HepG2 (cell line): ENCODE results near the gene GTF2H2. TPM values are rescaled to one million over a fixed set of nuclear protein-coding genes. Genes with fewer than 3 reads are reported as not detected.
A peak's percentile ranks its signal among the peaks of the same experiment; 100 is the strongest.
"Not testable (repeated sequence)": the region's sequence is repeated elsewhere in the genome, so short reads cannot be mapped to it uniquely, and the experiment has no call there.

Source experiments
- ATAC-seq: fragments of 200-7000 bp; cut with Tn5 transposase; 3 replicates; pipeline ENCODE4 v1.9.1; 2020; ENCODE audit warnings: mild to moderate bottlenecking, moderate library complexity
- BruUV-seq: library from RNA; stranded (reverse); fragments of 400-500 nt; replicated peaks from 2 replicates; lab custom pipeline; 2021; lab: Mats Ljungman, UMichigan
- CTCF ChIA-PET: fragments of 300-600 bp; formaldehyde crosslinking; extraction: SDS; loops from one replicate; lab custom pipeline; 2021; ENCODE audit warnings: low total read pairs, inconsistent platforms, low intra/inter-chr PET ratio; lab: Yijun Ruan, JAX
- POLR2A ChIA-PET: fragments of 350-600 bp; sonication (Branson Sonifier 250); formaldehyde crosslinking; loops from one replicate; lab custom pipeline; 2020; ENCODE audit warnings: antibody characterized with exemption, inconsistent platforms; lab: Yijun Ruan, JAX
- DNase-seq: peaks from one replicate; pipeline ENCODE4 v3.0.0-alpha.2; 2015; ENCODE audit warnings: low spot score
- FAIRE-seq: peaks from 3 replicates; lab custom pipeline; 2011; peaks lifted over from hg19 to GRCh38; lab: Jason Lieb, UNC
- H2AFZ ChIP-seq: one replicate; pipeline ENCODE4 v1.6.1; 2011; ENCODE audit warnings: low read length, inconsistent platforms
- H3K27ac ChIP-seq: fragments of 300-600 bp; 3 replicates; pipeline ENCODE4 v1.8.0; 2011; ENCODE audit warnings: mixed run types, mild to moderate bottlenecking, mixed read lengths, low read length, inconsistent platforms; ENCODE audit not compliant: insufficient read depth; ENCODE audit errors: extremely low read length
- H3K27me3 ChIP-seq, 2 experiments: fragments of 200-600 bp in 1 of 2; 2 replicates in 1 of 2; 3 replicates in 1 of 2; pipeline versions ENCODE4 v1.6.0 to v1.8.0; 2011; ENCODE audit warnings: low read length in 2 of 2, mild to moderate bottlenecking in 2 of 2, moderate library complexity in 2 of 2, inconsistent platforms in 1 of 2; ENCODE audit not compliant: insufficient read depth in 2 of 2, control insufficient read depth in 1 of 2
- H3K36me3 ChIP-seq, 2 experiments: fragments of 200-600 bp in 1 of 2; replicated peaks in 1 of 2; 2 replicates in 1 of 2; 3 replicates in 1 of 2; pipeline versions ENCODE4 v1.5.1 to v1.8.0; 2011; ENCODE audit warnings: low read length in 2 of 2, inconsistent platforms in 1 of 2; ENCODE audit not compliant: insufficient read depth in 2 of 2, control insufficient read depth in 1 of 2
- H3K4me1 ChIP-seq: 2 replicates; pipeline ENCODE4 v1.5.1; 2012; ENCODE audit warnings: low read length, inconsistent platforms; ENCODE audit not compliant: insufficient read depth
- H3K4me2 ChIP-seq: 2 replicates; pipeline ENCODE4 v1.6.0; 2011; ENCODE audit warnings: low read depth, low read length, inconsistent platforms
- H3K4me3 ChIP-seq, 3 experiments: fragments of 200-600 bp in 1 of 3; sonication (generic), shearing (Covaris generic) in 1 of 3; replicated peaks in 1 of 3; 2 replicates each; pipeline ENCODE4 v1.5.1; 2011 to 2016; ENCODE audit warnings: low read length in 3 of 3, inconsistent platforms in 2 of 3, low read depth in 2 of 3, mild to moderate bottlenecking in 2 of 3, control low read depth in 1 of 3, mixed read lengths in 1 of 3; ENCODE audit not compliant: insufficient read depth in 1 of 3
- H3K79me2 ChIP-seq: one replicate; pipeline ENCODE4 v1.6.1; 2011; ENCODE audit warnings: low read length, inconsistent platforms; ENCODE audit not compliant: insufficient read depth
- H3K9ac ChIP-seq: 2 replicates; pipeline ENCODE4 v1.6.0; 2011; ENCODE audit warnings: mild to moderate bottlenecking, low read depth, low read length, inconsistent platforms; ENCODE audit not compliant: insufficient read depth
- H3K9me3 ChIP-seq: 2 replicates; pipeline ENCODE4 v1.5.1; 2012; ENCODE audit warnings: mild to moderate bottlenecking, low read length
- H4K20me1 ChIP-seq: 2 replicates; pipeline ENCODE4 v1.6.0; 2011; ENCODE audit warnings: inconsistent platforms, mild to moderate bottlenecking, low read length, moderate library complexity; ENCODE audit not compliant: insufficient read depth
- HNF4A ChIP-seq: sonication (generic); formaldehyde crosslinking; IDR thresholded peaks from 2 replicates; pipeline ENCODE4 v1.4.0; 2020; ENCODE audit warnings: missing genetic modification reagents
- WGBS: methylation state at CpG from one replicate; pipeline ENCODE4 v1.1.6; 2017; ENCODE audit warnings: low lambda C conversion rate; 5-methylcytosine and 5-hydroxymethylcytosine counted together
- in situ Hi-C: cut with HindIII; loops from 2 replicates; pipeline ENCODE4 v1.10.0; 2017; ENCODE audit warnings: low pct_unique_long_range_greater_than_20kb; ENCODE audit not compliant: extremely low pct_ligation_motif_present
- intact Hi-C: fragments of 100-400 bp; cut with micrococcal nuclease; formaldehyde crosslinking; loops from one replicate; pipeline ENCODE4 v1.10.0; 2022; ENCODE audit not compliant: unreplicated experiment
- polyA plus RNA-seq, 8 experiments: library from polyadenylated mRNA; depleted of rRNA in 3 of 8; stranded (reverse) in 7 of 8; unstranded in 1 of 8; fragments of >200 nt; fragmentation: Illumina TruSeq in 4 of 8; extraction: Trizol in 4 of 8; gene quantifications; 2 replicates each; pipeline versions ENCODE4 v1.2.1 to v1.2.3, GENCODE V29; 2011 to 2016; ENCODE audit warnings: low read depth in 4 of 8, missing spikeins in 1 of 8, mixed read lengths in 1 of 8; ENCODE audit not compliant: insufficient read depth in 1 of 8
- total RNA-seq, 5 experiments: library from RNA; depleted of rRNA; stranded (reverse); fragments of >200 nt; fragmentation: Illumina TruSeq; extraction: Trizol; gene quantifications; 2 replicates each; pipeline ENCODE4 v1.2.3, GENCODE V29; 2016; ENCODE audit warnings: low read depth in 1 of 5

The GTF2H2 gene
- total and polyA plus RNA-seq, 2 of the 13 experiments (the other 11 are each of a cell fraction or from before 2014, with no cell fraction given) = 14.5 to 38.1 TPM

DNA sequence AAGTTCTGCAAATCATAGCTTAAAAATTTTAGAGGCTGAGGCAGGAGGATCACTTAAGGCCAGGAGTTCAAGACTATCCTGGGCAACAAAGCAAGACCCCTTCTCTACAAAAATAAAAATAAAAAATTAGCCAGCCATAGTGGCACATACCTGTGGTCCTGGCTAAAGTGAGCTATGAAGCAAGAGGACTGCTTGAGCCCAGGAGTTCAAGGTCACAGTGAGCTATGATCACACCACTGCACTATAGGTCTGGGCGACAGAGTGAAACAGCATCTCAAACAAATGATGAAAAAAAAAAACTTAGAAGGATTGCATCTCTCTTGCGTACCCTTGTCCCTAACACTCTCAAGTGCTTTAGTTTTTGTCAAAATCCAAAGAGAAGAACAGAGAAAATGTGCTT is 21.3 kb upstream of the GTF2H2 start:
- H3K9ac ChIP-seq, H2AFZ ChIP-seq, H3K4me3 ChIP-seq, H4K20me1 ChIP-seq, H3K27me3 ChIP-seq, CTCF ChIA-PET, intact Hi-C loops, H3K4me2 ChIP-seq, H3K79me2 ChIP-seq, BruUV-seq, in situ Hi-C loops, DNase-seq, POLR2A ChIA-PET, H3K9me3 ChIP-seq, H3K36me3 ChIP-seq, H3K4me1 ChIP-seq, H3K27ac ChIP-seq: not testable (repeated sequence)
- peak; percentile 19; the same call in 1 of the 2 replicates for TF ChIP-seq HNF4A (CRISPR knock-in tag)
- 0% methylated on average over 1 of the region's 2 CpGs for WGBS
- ATAC-seq (peak; percentile 83), FAIRE-seq (peak; percentile 89)

DNA sequence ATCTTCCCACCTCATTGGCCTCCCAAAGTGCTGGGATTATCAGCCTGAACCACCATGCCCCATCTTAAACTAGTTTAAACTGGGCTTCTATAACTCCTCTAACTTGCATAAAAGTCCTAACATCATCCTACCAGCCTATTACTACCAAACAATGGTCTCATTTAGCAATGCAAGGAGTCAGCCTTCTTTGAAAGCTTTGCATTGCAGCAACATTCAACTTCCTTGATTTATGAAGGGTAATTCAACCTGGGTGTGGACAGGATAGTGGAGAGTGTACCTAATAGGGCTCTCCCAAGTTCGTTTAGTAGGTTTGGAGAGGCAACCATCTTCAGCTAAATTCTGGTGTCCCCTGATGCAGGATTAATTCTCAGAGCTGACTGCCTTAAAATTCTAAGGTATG is 18.7 kb upstream of the GTF2H2 start:
- in situ Hi-C loops, BruUV-seq, FAIRE-seq, H3K4me3 ChIP-seq, H3K36me3 ChIP-seq, H3K9ac ChIP-seq, H3K79me2 ChIP-seq, H3K4me2 ChIP-seq, H4K20me1 ChIP-seq, DNase-seq, H3K9me3 ChIP-seq, CTCF ChIA-PET, H3K27ac ChIP-seq, ATAC-seq, H3K4me1 ChIP-seq, H2AFZ ChIP-seq, intact Hi-C loops, POLR2A ChIA-PET, H3K27me3 ChIP-seq: not testable (repeated sequence)
- no CpG with 5 or more reads among the region's 1 CpG for WGBS

DNA sequence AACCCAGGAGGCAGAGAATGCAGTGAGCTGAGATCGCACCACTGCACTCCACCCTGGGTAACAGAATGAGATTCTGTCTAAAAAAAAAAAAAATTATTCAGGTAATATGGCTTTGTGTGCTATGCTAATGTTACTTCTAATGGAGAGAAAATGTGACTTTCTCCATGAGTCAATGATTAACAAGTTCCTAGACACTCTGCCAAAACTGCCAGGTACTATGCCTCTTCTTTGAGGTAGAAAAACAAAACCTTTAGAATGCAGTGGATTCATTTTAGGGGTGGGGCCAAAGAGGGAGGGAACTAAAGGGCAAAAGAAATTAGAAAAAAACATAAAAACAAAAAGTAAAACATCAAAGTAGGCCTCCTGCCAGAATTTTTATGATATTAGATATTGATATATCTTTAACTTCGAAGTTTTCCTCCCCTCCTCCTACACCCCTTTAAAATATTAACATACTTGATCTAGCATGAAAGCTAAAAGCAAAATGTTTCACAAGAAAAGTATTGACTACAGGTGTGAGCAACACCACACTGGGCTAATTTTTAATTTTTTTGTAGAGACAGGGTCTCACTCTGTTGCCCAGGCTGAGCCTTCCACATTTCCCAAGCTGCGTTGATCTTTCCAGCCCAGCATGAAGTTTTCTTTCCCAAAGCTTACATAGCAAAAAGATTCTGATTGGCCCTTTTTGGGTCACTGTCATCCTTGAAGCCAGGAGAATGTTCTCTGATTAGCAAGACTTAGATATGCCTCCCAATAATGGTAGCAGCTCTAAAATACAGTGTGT is 17.0 kb upstream of the GTF2H2 start:
- peak; percentile 57 for ATAC-seq
- DNase-seq, H3K4me3 ChIP-seq, H4K20me1 ChIP-seq, H2AFZ ChIP-seq, intact Hi-C loops, BruUV-seq, in situ Hi-C loops, CTCF ChIA-PET, H3K79me2 ChIP-seq, H3K36me3 ChIP-seq, H3K27ac ChIP-seq, H3K9me3 ChIP-seq, H3K27me3 ChIP-seq, POLR2A ChIA-PET, H3K4me2 ChIP-seq, H3K4me1 ChIP-seq, H3K9ac ChIP-seq: not testable (repeated sequence)
- peak; percentile 15 for FAIRE-seq
- no CpG with 5 or more reads among the region's 3 CpGs for WGBS

DNA sequence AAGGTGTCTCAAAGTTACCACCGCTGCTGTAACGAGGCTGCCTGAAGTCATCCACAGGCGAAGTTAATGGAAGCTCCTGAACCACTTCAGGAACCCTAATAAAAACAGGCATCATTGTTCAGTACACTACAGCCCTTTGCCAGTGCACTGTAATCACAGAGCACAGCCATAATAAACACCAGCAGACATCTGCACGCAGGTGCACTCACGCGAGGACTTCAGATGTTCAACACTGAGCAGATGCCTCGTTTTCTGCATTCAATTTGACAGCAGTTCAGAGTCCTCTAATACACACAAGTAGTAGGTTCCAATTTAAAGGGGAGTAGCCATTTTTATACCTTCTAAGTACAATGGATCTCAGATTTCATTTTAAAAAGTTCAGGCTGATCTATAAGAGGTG is 15.4 kb upstream of the GTF2H2 start:
- H3K9me3 ChIP-seq, H3K79me2 ChIP-seq, H3K4me1 ChIP-seq, BruUV-seq, POLR2A ChIA-PET, H2AFZ ChIP-seq, H3K36me3 ChIP-seq, H3K4me3 ChIP-seq, intact Hi-C loops, H4K20me1 ChIP-seq, H3K9ac ChIP-seq, H3K27me3 ChIP-seq, in situ Hi-C loops, H3K4me2 ChIP-seq, CTCF ChIA-PET, DNase-seq, H3K27ac ChIP-seq: not testable (repeated sequence)
- WGBS = no CpG with 5 or more reads among the region's 7 CpGs
- FAIRE-seq (peak; percentile 62), ATAC-seq (peak; percentile 71)
